Measurements from ENCODE around the gene GRHPR.
A peak's percentile ranks its signal among the peaks of the same experiment; 100 is the strongest.
"Not testable (repeated sequence)": the region's sequence is repeated elsewhere in the genome, so short reads cannot be mapped to it uniquely, and the experiment has no call there.

The GRHPR gene

GRCh38 chr9:37424204-37424685 is 1.7 kb downstream of the GRHPR start:
- CTCF ChIA-PET, result interaction anchor here (0.7 to 2.0 kb wide), 3 partner anchors 9 to 314 kb away, joined by 3 to 6 read pairs (median 5); no protein-coding TSS in a partner anchor
- Histone ChIP-seq H3K36me3 (ENCODE audit: control insufficient read depth in 2 of 2, insufficient read depth in 1 of 2, low read length in 2 of 2) (peaks cover 3 to 54% of the 10 kb centered on the region in 2 experiments; a peak in 2 of 3 replicates), H3K27ac (ENCODE audit: extremely low read depth, low read depth, low read length) (no peak overlapping the region)

GRCh38 chr9:37424686-37425297 is 2.3 kb downstream of the GRHPR start:
- TF ChIP-seq GLIS1 (tag by site-specific recombination; IDR thresholded peaks at IDR 0.05) (0 out of 2 replicates have a peak, but pooled peaks have one; percentile 2), ZNF10 (tag by site-specific recombination; IDR thresholded peaks at IDR 0.05) (no peak), GLIS2 (tag by site-specific recombination; IDR thresholded peaks at IDR 0.05) (peak; percentile 2; the same call in 1 of the 2 replicates)
- H3K4me1 ChIP-seq (ENCODE audit: control insufficient read depth, insufficient read depth, low read length), result no peaks in the 10 kb centered on the region
- peak overlapping the region; percentile 40; the same call in 1 of the 2 replicates for H3K27ac ChIP-seq (ENCODE audit: extremely low read depth, low read depth, low read length)
- peaks cover 3 to 60% of the 10 kb centered on the region in 2 experiments; a peak in 2 of 3 replicates for H3K36me3 ChIP-seq (ENCODE audit: control insufficient read depth in 2 of 2, insufficient read depth in 1 of 2, low read length in 2 of 2)
- H3K9me3 ChIP-seq (ENCODE audit: control insufficient read depth, insufficient read depth, low read depth, low read length), result no peaks in the 10 kb centered on the region
- POLR2A ChIA-PET, result interaction anchor here (0.6 to 1.5 kb wide), 4 partner anchors 10 to 150 kb away, joined by 3 to 6 read pairs (median 4); partner anchors contain the start of gene ZBTB5
- CTCF ChIA-PET, result interaction anchor here (0.9 to 2.0 kb wide), 2 partner anchors 9 to 14 kb away, joined by 5 to 6 read pairs; no protein-coding TSS in a partner anchor
- no peak overlapping the region for H3K4me3 ChIP-seq (ENCODE audit: low read depth, low read length)

More at GRCh38 chr9:37424204-37424685, 1.7 kb downstream of the GRHPR start:
- no peaks in the 10 kb centered on the region for H3K9me3 ChIP-seq (ENCODE audit: control insufficient read depth, insufficient read depth, low read depth, low read length)
- H3K4me3 ChIP-seq (ENCODE audit: low read depth, low read length), result no peak overlapping the region
- no peaks in the 10 kb centered on the region for H3K4me1 ChIP-seq (ENCODE audit: control insufficient read depth, insufficient read depth, low read length)
- peak; percentile 59 for TF ChIP-seq GLIS2 (tag by site-specific recombination; IDR thresholded peaks at IDR 0.05)
- TF ChIP-seq SCRT2 (tag by site-specific recombination; IDR thresholded peaks at IDR 0.05), result peak; percentile 57
- 0 out of 2 replicates have a peak, but pooled peaks have one; percentile 11 for TF ChIP-seq GLIS1 (tag by site-specific recombination; IDR thresholded peaks at IDR 0.05)
- no peak for TF ChIP-seq ZNF266 (tag by site-specific recombination; IDR thresholded peaks at IDR 0.05; ENCODE audit: low read depth)
- no peak for TF ChIP-seq ZNF621 (tag by site-specific recombination; IDR thresholded peaks at IDR 0.05)
- TF ChIP-seq ZIC2 (tag by site-specific recombination; IDR thresholded peaks at IDR 0.05), result peak; percentile 50
- POLR2A ChIA-PET, result interaction anchor here (1.1 to 1.5 kb wide), 4 partner anchors 9 to 42 kb away, joined by 3 to 6 read pairs (median 4); partner anchors contain the start of gene ZBTB5

- H3K9me3 ChIP-seq (ENCODE audit: control insufficient read depth, insufficient read depth, low read depth, low read length), result no peaks in the 10 kb centered on the region
- CTCF ChIA-PET, result interaction anchor here (0.9 to 2.0 kb wide), 2 partner anchors 10 to 14 kb away, joined by 5 to 6 read pairs; no protein-coding TSS in a partner anchor
- TF ChIP-seq, protein P1, sequence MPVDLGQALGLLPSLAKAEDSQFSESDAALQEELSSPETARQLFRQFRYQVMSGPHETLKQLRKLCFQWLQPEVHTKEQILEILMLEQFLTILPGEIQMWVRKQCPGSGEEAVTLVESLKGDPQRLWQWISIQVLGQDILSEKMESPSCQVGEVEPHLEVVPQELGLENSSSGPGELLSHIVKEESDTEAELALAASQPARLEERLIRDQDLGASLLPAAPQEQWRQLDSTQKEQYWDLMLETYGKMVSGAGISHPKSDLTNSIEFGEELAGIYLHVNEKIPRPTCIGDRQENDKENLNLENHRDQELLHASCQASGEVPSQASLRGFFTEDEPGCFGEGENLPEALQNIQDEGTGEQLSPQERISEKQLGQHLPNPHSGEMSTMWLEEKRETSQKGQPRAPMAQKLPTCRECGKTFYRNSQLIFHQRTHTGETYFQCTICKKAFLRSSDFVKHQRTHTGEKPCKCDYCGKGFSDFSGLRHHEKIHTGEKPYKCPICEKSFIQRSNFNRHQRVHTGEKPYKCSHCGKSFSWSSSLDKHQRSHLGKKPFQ (tag by site-specific recombination; IDR thresholded peaks at IDR 0.05), result no peak
- TF ChIP-seq ZEB2 (tag by site-specific recombination; IDR thresholded peaks at IDR 0.05) (no peak), ZNF513 (tag by site-specific recombination; IDR thresholded peaks at IDR 0.05) (no peak), ZFHX2 (tag by site-specific recombination; conservative IDR thresholded peaks at IDR 0.05) (no peak), ZNF571 (tag by site-specific recombination; IDR thresholded peaks at IDR 0.05) (no peak), ZIC2 (tag by site-specific recombination; IDR thresholded peaks at IDR 0.05) (peak; percentile 86), YY1 (tag by site-specific recombination; IDR thresholded peaks at IDR 0.05) (no peak), OVOL3 (tag by site-specific recombination; IDR thresholded peaks at IDR 0.05) (no peak)
- POLR2A ChIA-PET, result interaction anchor here (0.6 to 1.5 kb wide), 4 partner anchors 10 to 149 kb away, joined by 3 to 6 read pairs (median 4); partner anchors contain the start of gene ZBTB5
- H3K27ac ChIP-seq (ENCODE audit: extremely low read depth, low read depth, low read length), result no peak overlapping the region
- peaks cover 3 to 65% of the 10 kb centered on the region in 2 experiments; a peak in 2 of 3 replicates for H3K36me3 ChIP-seq (ENCODE audit: control insufficient read depth in 2 of 2, insufficient read depth in 1 of 2, low read length in 2 of 2)
- H3K4me3 ChIP-seq (ENCODE audit: low read depth, low read length), result no peak overlapping the region
- H3K4me1 ChIP-seq (ENCODE audit: control insufficient read depth, insufficient read depth, low read length), result no peaks in the 10 kb centered on the region
These were observed 2.8 kb downstream of the GRHPR start for GRCh38 chr9:37425298-37425752.

DNA sequence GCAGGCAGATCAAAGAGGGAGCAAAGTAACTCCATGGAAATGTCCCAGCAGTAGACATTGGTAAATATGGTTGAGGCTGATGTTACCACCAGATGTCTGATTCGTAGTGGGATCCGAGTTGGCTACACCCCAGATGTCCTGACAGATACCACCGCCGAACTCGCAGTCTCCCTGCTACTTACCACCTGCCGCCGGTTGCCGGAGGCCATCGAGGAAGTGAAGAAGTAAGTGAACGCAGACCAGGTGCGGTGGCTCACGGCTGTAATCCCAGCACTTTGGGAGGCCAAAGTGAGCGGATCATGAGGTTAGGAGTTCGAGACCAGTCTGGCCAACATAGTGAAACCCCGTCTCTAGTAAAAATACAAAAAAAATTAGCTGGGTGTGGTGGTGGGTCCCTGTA is 3.9 kb downstream of the GRHPR start:
- H3K36me3 ChIP-seq (ENCODE audit: control insufficient read depth in 2 of 2, insufficient read depth in 1 of 2, low read length in 2 of 2), result peaks cover 3 to 76% of the 10 kb centered on the region in 2 experiments; a peak in 2 of 3 replicates
- H3K9me3 ChIP-seq (ENCODE audit: control insufficient read depth, insufficient read depth, low read depth, low read length); POLR2A ChIA-PET; H3K27ac ChIP-seq (ENCODE audit: extremely low read depth, low read depth, low read length); CTCF ChIA-PET; H3K4me1 ChIP-seq (ENCODE audit: control insufficient read depth, insufficient read depth, low read length); H3K4me3 ChIP-seq (ENCODE audit: low read depth, low read length): not testable (repeated sequence)
